Activated CD4-positive, alpha-beta T cell treated with anti-CD3 and anti-CD28 coated beads, Interleukin-2, amount 50 U/mL, for 1 hour (primary cell): ENCODE data around the gene ARL9.
"Not testable (repeated sequence)": the region's sequence is repeated elsewhere in the genome, so short reads cannot be mapped to it uniquely, and the experiment has no call there.

ENCODE experiments used
- DNase-seq: peaks from one replicate; pipeline ENCODE4 v3.0.0-alpha.2; 2020

ARL9 gene, protein sequence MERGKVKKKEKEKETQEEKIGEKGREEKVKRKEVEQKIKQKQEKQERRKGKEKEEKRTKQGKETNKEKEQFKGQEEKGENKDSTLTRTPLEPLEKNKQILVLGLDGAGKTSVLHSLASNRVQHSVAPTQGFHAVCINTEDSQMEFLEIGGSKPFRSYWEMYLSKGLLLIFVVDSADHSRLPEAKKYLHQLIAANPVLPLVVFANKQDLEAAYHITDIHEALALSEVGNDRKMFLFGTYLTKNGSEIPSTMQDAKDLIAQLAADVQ

DNA sequence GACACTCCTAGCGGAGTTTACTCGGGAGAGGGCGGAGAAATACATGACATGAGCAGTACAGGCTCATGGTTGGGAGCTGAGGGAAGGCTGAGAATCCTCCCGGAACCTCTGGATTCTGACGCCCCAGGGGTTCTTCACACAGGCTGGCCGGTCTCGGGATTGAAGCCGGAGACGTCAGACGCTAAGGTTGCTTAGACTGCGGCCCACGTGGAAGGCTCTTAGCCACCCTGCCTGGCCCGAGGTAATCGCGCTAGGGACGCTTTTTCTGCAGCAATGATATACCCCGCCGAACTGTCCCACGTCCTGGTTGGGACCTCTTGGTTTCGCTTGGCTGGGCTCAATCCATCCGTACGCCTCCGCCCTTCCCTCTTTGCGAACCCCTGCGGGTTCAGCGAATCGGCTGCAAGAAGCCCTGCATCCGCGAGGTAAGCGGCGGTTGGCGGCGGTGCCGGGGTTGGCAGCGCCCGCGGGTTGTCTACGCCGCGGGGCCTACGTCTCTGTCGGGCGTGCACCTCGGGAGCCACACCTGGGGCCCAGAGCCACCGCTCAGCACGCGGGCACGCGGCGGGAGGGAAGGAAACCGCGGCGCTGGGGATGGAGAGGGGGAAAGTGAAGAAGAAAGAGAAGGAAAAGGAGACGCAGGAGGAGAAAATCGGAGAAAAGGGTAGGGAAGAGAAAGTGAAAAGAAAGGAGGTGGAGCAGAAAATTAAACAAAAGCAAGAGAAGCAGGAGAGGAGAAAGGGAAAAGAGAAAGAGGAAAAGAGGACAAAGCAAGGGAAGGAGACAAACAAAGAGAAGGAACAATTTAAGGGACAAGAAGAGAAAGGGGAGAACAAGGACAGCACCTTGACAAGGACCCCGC lies at the start of gene ARL9:
ARL9 (plus strand) TSS at position 523 of the 862 bp plus-strand sequence; CDS start at position 595, 72 bp downstream.
- peak; percentile 65 for DNase-seq

DNA sequence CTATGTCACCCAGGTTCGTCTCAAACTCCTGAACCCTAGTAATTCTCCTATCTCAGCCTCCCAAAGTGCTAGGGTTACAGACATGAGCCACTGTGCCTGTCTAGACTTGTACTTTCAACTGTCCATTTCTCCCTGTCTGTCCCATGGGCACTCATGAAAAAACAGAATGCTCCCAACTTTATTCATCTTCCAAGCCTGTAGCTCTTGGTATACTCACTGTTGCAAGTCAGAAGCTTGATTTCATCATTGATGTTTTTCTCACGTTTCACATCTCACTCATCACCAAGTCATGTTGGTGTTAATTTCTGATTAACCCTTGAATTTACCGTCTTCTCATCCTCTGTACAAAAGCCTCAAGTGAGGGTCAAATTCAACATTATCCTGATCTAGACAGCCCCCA lies 45.5 kb upstream of the ARL9 start:
- no peak for DNase-seq

DNA sequence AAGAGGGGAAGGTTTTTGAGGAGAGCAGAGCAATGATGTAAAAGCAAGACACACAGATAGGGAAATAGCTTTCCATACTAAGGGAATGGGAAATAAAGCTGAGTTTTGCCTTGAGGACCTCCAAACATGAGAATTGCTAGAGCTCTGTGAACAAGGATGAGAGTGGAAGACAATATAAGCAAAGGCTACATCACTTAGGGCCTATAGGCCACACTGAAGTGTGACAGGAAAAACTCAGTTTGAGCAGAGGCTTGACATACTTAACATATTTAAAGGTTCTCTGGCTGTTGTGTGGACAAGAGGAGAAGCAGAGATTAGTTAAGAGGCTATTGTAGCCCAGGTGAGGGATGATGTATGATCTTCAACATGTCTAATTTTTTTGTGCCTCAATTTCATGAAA lies 43.4 kb upstream of the ARL9 start:
- no peak for DNase-seq

DNA sequence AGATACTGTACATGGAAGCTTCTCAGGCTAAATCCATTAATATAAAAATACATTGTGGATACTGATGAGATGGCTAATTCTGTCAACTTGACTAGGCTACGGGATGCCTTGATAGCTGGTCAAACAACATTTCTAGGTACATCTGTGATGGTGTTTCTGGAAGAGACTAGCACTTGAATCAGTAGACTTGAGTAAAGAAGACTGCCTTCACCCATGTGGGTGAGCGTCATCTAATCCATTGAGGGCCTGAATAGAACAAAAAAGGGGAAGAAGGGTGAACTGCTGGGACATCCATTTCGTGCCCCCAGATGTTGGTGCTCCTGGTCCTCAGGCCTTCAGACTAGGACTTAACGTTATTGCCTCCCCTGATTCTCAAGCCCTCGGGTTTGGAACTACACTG lies 41.9 kb upstream of the ARL9 start:
- no peak for DNase-seq

DNA sequence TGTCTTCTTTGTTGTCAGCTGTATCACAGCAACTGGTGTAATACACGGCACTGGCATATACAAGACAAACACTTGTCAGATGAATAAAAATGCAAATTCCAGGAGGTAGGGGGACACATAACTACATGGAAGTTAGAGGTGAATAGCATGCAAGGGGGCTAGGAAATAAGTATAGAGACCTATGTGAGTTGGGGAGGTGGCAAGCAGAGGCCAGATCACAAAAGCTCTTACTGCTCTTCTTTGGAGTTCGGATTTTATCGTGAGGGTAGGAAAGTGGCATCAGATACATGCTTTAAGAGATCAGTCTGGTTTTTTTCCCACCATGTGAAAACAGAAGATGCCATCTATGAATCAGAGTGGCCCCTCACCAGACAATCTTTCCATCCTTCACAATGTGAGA lies 41.0 kb upstream of the ARL9 start:
- DNase-seq = no peak

DNA sequence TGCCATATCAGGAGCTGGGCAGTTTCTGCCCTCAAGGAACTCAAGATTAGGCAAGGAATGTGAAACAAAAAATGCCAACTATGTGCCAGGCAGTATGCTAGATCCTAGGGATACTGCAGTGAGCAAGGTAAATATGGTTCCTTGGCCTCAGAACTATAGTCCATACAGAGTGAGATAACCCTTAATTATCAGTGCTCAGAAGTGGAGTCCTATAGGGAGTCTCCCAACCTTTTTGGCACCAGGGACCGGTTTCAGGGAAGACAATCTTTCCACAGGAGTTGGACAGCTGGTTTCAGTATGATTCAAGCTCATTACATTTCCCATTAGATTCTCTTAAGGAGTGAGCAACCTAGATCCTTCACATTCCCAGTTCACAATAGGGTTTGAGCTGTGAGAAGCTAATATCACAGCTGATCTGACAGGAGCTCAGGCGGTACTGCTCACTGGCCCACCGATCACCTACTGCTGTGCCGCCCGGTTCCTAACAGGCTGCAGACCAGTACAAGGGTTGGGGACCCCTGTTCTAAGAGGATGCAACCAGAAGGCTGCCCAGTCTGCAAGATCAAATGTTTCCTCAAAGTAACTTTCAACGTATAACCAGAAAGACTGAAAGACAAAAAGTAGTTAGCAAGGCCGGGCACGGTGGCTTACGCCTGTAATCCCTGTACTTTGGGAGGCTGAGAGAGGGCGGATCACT lies 39.8 kb upstream of the ARL9 start:
- no peak for DNase-seq

DNA sequence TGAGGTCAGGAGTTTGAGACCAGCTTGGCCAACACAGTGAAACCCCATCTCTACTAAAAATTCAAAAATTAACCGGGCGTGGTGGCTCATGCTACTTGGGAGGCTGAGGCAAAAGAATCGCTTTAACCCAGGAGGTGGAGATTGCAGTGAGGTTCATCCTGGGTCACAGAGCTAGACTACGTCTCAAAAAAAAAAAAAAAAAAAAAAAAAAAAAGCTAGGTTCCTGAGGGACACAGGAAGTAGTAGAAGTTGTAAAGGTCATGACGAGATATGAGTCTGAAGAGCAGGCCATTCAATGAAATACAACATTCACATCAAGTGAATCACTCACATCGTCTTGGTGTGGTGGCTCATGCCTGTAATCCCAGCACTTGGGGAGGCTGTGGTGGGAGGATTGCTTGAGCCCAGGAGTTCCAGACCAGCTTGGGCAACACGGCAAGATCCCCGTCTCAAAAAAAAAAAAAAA lies 39.3 kb upstream of the ARL9 start:
- not testable (repeated sequence) for DNase-seq

DNA sequence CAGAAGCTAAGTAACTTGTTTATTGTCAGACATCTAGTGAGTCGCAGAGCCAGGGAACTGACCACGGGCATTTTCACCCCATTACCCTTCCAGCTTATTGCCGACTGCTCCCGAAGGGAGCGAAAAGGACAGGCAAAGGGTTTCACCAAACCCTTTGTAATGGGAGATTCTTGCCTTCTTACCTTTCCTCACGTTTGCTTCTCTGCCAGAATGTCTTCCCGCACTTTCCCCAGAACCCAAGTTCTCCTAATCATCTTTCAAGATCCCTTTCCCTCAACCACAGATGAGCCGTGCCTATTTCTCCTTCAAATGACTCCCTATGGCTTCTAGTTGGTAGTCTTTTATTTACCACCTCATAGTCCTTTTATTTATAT lies 38.7 kb upstream of the ARL9 start:
- no peak for DNase-seq

DNA sequence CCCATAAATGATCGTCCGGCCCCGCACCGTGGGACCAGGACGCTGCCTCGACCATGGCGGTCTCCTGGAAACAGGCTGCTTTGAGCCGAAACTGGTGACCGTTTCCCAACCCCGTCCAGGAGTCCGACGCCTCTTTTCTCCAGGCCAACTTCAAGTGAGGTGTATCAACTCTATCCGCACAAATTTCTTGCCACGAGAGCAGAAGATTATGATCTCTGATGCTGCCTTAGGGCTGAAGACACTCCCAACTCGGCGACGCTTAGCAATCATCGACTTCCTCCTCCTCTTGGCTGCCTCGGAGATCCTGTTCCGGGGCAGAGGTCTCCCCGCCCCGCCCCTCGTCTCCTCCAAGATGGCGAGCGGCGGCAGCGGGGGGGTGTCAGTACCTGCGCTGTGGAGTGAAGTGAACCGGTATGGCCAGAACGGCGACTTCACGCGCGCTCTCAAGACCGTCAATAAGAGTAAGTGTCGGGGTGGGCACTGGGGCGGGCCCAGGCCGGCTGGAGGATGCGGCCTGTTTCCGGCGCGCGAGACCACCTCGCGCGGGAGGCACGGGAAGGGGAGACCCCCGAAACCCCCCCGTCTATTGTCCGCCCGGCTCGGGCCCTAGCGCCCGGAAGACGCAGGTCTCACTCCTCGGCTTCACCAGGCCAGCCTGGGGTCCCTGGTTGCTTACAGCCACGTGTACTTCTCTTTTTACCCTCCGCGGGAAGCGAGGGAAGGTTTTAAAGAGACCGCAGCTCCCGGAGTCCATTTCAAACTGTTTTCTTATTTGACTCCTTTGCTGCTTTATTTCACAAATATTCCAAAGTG lies 38.1 kb upstream of the ARL9 start, which contains the start of gene SRP72:
SRP72 (plus strand) TSS at position 334 of the 813 bp plus-strand sequence; CDS start at position 353, 19 bp downstream.
- DNase-seq = peak; percentile 88

DNA sequence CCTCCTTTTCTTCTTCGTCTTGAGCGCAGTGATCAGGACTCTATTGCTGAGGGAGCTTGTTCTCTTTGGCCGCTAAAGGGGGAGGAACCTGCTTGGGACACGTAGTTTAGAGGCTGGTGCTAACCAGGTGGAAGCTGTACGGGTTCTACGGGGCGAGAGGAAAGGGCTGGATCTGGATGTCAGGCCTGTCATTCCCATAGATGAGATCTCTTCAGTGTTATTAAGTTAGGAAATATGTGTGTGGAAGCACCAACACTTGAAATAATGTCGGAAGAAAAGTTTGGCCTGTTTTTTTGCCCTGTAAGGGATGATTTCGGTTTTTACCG lies 37.5 kb upstream of the ARL9 start:
- DNase-seq = peak; percentile 18

DNA sequence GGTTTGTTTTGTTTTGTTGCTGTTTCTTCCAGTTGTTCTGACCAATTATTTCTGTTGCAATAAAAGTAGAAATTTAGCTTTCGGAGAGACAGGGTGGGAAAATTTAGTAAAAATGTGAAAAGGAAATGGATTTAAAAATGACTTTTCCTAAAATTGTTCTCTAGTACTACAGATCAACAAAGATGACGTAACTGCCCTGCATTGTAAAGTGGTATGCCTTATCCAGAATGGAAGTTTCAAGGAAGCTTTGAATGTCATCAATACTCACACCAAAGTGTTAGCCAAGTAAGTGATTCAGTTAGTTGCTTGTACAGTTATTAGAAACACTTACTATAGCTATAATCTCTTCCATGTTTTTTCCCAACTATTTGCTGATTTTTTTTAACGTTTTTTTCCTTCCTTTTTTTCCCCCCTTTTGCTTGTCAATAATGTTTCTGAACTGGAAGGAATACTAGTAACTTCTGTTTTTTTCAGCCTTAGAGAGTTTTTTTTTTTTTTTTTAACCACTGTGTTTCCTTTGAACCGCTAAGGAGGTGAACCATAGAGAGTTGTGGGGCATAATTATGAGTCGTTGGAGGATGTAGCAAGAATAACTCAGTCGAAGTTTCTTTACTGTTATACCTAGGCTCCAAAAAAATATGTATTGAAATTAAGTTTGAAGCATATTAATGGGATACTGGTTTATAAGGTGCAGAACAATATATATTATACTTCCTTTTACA lies 35.9 kb upstream of the ARL9 start:
- no peak for DNase-seq

DNA sequence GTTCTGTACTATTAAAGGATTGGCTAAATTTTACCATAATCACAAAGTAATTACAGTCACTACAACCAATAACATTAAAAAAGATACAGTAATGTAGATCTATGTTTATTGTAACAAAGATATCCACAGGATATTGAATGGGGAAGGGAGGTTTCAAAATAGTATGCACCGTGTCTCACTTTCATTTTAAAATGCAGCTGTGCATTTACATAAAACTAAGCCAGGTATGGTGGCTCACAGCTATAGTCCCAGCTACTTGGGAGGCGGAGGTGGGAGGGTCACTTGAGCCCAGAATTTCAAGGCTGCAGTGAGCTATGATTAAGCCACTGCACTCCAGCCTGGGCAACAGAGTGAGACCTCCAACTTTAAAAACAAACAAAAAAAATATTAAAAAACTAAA lies 29.7 kb upstream of the ARL9 start:
- DNase-seq = no peak

DNA sequence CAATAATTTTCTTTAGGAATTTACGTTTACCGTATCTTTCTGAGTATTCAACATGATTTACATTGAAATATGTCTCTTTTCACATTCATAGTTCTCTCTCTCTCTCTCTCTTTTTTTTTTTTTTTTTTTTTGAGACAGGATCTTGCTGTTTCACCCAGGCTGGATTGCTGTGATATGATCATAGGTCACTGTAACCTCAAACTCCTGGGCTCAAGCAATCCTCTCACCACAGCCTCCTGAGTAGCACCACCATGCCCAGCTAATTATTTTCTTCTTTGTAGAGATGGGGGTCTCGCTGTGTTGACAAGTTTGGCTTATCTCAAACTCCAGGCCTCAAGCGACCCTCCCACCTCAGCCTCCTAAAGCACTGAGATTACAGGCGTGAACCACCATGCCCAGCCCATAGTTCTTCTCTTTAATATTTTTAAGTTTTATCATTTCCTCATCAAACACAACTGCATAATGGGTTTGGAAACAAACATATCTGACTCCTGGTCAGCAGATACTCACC lies 28.3 kb upstream of the ARL9 start:
- no peak for DNase-seq

DNA sequence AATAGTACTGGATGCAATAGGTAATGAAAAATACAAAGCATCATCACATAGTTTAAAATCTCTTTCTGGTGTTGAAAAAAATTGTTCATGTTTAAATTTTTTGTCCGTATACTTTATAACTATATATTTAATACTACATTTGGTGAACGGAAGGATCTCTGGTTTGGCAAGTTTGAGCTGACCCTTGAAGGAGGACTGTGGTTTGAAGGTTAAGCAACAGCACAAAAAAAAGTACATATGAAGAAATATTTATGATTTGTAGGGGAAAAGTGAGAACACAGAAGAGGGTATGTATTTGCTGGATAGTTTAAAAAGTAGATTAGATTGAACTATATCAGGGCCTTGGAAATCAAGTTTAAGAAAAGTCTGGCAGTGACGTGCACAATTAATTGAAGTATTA lies 24.9 kb upstream of the ARL9 start:
- no peak for DNase-seq

DNA sequence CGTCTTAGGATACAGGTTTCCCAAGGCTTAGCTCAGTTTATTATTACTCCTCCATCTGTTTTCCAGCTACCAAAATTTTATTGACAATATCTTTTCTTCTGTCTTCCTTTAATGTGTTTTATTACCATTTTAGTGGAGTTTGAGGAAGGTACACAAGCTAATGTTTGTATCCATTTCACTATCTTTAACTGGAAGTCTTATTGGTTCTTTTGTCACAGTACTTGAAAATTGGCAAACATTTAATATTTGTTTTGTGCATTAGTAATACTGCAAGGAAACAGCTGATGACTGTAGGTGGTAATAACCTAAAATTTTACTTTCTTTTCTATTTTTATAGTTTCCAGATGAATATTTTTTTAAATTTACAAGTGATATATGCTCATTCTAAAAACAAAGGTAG lies 9.3 kb upstream of the ARL9 start:
- DNase-seq = no peak

DNA sequence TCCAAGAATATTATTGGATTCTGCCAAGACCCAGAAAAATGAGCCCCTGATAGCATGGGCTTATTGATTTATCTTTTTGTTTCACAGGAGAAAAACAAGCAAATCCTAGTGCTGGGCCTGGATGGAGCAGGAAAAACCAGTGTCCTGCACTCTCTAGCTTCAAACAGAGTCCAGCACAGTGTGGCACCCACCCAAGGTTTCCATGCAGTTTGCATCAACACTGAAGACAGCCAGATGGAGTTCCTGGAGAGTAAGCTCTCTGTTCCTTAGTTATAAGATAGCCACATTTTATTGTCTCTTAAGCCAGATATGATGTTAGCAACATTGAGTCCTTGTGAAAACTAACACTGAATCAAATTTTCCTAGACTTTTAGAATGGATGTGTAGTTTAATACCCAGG lies 5.5 kb downstream of the ARL9 start:
- no peak for DNase-seq

DNA sequence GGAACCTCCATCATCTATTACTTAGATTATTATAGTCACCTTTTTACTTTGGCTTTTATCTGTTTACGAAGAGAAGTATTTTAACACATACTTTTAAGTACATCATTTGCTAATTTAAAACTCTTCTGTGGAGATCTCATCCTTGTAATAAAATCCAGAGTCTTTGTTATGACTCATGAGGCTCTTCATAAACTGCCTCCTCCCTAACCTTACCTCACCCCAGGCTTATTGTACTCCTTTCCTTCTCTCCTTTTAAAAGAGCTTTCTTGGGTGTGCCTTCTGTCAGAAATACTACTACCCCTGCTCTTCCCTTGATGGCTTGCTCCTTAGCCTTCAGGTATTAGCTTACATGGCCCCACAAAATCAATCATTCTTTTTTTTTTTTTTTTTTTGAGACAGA lies 6.6 kb downstream of the ARL9 start:
- no peak for DNase-seq

DNA sequence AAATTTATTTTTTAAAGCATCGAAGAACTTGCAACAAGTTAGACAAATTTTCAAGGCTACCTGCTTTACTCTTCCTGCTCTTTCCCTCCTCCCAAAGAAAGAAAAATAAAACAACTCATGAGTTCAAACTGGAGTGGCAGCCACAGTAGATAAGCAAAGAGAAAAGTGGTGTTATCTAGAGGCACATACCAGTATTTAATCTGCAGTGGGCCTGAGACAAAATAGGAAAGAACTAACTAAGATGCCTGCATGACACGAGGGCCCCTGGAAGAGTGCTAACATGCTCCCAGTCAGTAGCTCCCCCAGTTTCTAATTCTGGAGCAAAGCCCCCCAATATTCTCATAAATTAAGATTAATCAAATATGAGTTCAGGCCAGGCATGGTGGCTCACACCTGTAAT lies 7.9 kb downstream of the ARL9 start:
- no peak for DNase-seq

DNA sequence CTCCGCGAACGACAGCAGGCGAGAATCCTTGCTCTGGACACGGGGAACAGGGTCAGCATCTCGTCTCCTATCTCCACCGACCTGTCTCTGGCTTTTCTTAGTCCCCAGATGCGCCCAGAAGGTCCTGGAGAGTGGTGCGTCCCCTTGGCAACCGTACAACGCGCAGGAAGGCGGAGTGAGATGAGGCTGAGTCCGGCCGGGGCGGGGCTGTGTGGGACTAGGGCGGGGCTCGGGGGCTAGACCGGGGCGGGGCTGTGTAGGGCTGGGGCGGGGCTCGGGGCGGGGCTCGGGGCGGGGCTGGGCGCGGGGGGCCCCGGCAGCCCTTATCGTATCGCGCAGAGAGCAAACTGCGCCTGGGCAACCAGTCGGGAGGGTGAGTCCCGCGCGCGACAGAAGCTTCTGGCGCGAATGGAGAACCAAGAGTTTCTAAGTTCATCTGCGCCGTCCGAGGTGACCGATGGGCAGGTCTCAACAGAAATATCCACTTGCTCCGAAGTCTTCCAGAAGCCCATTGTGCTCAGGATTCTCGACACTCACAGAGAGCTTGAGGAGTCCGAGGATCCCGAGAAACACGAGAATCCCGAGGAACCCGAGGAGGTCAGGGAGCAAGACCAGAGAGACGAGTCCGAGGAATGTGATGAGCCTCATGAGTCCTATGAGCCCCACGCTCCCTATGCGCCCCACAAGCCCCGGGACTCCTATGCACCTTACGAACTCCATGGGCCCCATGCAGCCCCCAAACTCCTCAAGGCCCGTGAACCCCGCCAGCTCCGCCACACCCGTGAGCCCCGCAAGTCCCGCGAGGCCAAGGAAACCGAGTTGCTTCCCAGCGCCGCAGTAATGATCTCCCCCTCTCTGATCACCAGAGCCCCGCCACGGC lies 24.9 kb downstream of the ARL9 start:
- peak; percentile 73 for DNase-seq

DNA sequence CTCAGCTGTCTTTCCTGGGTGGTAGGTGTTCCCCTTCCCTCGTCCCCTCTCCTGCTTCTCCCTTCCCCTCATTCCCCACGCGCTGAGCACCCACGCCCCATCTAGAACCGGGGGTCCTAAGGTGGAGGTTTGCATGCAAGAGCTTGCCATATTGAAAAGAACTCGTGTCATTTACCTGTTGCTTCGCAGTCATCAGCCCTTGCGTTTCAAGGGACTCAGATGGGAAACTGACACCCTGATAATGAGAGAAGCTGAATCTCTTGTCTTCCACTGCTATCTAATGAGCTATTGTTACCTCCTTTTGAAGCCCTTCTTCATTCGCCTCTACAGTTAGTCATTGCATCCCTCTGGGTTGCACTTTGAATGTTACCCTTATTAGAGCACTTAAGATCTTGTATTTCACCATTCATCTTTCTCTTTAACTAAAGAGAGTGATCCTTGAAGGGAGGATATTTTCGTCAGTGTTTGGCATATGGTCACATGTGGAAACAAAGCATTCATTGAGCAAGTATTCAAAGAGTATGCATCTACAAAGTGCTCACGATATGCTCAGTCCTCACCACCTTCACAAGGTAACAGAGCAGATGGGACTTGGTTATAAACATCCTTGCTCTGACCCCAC lies 25.7 kb downstream of the ARL9 start:
- DNase-seq = no peak
